HG02943 (cell line): Measurements from ENCODE around the gene LRMDA.
"Not testable (repeated sequence)": the region's sequence is repeated elsewhere in the genome, so short reads cannot be mapped to it uniquely, and the experiment has no call there.

Experiments
- ATAC-seq: cut with Tn5 transposase; IDR thresholded peaks from one replicate; pipeline ENCODE4 v1.9.1; 2021; ENCODE audit warnings: mild to moderate bottlenecking, low read depth, moderate library complexity; ENCODE audit not compliant: unreplicated experiment

Gene LRMDA

DNA sequence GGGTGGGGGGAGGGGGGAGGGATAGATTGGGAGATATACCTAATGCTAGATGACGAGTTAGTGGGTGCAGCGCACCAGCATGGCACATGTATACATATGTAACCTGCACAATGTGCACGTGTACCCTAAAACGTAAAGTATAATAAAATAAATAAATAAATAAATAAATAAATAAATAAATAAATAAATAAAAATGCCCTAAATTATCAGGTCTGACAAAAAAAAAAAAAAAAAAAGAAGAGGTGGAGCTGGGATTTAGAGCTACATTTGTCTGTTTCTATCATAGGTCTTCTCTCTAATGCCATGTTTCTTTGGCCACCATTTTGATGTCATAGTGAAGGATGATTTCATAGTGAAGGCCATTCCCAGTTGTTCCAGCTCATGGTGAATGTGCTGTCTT is 1095.4 kb downstream of the LRMDA start:
- not testable (repeated sequence) for ATAC-seq

DNA sequence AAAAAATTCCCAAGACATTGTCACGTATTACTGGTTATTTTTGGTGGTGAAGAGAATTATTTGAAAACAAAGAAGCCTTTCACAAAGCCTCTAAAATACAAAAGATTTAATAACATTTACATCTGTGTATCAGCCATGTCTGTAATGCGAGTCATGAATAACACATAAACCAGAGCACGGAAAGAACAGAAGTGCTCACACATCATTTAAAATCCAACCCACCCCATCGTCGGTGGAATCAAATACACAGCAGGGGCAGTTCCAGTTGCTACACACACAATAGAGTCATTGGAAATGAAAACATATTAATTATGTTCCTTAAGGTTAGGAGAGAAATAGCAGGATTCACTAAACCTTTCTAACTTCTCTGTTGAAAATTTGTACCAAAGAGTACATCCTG is 1108.9 kb downstream of the LRMDA start:
- ATAC-seq = no peak

DNA sequence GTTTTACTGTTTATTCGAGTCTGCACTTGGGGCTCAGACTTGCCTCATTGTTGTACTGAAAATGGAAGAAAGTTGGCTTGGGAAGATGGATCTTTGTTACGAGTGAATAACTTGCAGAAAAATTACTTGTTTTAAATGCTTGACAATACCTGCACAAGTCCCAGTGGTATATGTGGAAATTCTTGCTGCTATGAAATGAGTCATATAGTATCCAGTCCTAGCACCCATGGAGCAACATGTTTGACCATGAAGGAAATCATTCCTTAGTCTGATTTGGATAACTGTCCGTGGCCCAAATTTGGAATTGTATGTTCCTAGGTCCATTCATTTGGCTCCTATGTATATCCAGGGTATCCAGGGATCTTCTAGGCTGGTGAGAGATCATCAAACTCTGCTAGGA is 1109.4 kb downstream of the LRMDA start:
- ATAC-seq = no peak

DNA sequence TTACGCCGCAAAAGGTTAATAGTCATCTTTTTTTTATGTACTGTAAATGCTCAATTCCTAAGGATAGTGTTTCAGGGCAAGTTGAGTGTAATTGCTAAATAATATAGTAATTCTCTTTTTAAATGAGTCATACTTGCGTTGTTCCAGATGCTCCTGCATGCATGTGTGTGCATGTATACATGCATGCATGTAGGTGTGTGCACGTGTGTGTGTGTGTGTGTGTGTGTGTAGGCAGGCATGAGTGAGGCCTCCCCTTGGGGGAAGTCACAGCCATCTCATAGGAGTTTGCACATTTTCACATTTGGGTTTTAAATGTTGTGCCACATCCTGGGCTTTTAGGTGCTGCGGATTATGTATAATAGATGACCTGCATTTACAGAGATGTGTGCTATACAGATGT is 1110.4 kb downstream of the LRMDA start:
- ATAC-seq = no peak

DNA sequence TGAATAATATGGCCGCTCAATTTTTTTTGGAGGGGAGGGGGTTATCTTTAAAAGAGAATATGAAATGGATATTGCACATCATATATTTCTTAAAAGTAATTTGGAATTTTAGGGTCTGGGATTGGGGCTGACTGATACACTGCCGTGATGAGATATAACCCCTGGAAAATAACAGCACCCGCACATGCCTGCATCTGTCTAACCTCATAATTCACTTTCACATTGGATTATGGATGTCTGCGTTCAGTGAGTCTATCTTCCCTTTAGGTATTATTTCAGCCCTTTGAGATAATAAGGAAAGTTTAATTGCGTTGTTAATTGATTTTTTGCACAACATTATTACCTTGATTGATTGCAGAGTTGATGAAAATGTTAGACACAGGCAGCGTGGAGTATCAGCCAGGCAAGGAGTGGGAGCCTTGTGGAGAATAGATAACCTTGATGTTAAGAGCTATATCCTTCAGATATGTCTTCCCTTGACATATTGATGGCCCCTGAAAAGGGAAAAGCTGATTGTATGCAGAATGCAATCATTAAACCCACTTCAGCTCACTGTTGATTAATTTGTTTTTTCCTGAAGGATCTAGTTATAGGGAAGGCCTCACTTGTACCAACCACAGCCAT is 1111.0 kb downstream of the LRMDA start:
- ATAC-seq = no peak

DNA sequence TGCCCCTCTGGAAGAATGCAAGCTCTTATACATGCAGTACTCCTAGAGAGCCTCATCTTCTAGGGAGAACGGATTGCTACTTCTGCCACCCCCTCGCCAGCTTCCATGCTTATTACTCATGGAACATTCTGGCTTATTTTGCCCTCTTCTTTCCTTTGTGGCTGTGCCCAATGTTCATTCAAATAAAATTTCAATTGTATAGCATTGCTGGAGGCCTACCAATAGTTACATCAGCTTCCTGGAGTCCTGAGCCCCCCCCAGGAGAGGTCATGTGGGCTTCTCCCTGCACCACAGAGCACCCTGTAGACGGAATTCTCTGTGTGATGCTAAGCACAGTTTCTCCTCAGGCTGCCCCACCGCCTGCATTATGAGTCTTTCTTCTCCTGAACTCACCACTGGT is 1112.2 kb downstream of the LRMDA start:
- no peak for ATAC-seq

DNA sequence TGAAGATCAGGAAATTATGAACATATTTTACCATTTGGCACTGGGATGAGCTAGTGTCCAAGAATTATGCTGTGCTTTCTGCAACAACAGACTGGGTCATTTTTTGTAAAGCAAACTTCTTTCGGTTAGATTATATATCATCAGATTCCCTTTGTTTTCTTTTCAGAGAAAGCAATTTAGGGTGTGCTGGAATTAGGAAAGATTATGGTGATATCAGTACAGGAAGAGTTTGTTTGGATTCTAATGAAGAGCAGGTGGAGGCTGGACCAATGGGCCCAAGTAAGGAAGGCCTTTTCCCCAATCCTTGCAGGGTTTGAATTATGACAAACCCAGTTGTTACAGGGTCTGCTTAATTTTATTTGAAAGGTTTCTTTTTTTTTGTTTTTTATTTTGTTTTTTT is 1113.4 kb downstream of the LRMDA start:
- ATAC-seq = no peak

DNA sequence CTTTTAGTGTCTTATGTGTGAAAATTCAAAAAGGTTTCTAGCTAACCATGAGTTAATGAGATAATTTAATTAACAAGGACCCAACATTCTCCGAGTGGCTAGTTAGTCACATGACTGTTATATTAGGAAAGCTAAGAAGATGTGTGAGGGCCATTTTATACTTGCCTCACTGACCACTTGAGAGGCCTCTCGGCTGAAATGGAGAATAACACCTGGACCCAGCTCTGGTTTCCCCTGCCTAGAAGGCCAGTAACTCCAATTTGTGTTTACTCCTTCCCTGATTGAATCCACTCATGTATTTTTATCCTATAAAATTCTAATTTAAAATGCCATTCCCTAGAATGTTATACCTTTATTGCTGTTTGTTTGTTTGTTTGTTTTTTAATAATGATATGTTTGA is 1115.0 kb downstream of the LRMDA start:
- ATAC-seq = no peak

DNA sequence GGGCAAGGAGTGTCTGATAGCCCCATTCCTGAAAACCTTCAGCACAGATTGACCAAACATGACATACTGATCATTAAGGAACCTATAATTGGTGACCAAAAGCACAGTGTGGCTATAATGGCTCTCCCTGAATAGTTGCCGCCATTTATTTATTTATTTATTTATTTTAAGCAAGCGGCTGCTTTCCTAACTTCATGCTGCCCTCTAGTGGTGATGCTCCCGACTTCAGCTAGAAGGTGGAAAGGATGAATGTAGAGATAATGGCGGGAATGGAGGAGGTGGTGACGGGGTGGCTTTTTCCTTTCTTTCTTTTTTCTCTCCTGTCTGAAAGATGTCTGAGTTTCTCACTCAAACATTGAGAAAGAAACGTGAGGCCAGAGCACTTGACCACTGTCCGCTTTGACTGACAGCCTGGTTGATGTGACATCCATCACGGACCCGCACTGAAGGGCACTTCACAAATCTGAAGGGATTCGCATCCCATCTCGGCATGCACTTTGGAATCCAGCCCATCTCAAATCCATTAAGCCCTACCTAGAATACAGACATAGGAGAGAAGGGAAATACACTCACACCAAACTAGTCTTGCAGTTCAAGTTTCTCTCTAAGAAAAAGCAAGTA is 1116.0 kb downstream of the LRMDA start:
- ATAC-seq = peak; percentile 63

DNA sequence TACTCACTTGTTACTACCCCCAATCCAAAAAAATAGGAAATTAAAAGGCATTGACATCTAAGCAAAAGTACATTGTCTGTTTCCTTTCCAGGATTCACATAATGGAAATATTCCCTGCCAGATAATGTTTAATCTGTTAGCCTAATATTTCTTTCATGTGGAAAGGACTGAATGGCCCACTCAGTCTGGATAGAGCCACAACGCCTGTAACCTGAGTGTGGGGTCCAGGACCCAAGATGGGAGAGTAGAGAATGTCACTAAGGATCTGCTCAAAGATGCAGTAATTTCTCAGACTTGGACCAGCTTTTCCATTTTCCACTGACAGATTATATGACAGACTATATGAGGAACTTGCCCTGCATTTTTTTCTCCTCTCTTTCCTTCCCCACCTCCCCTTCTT is 1117.3 kb downstream of the LRMDA start:
- no peak for ATAC-seq

DNA sequence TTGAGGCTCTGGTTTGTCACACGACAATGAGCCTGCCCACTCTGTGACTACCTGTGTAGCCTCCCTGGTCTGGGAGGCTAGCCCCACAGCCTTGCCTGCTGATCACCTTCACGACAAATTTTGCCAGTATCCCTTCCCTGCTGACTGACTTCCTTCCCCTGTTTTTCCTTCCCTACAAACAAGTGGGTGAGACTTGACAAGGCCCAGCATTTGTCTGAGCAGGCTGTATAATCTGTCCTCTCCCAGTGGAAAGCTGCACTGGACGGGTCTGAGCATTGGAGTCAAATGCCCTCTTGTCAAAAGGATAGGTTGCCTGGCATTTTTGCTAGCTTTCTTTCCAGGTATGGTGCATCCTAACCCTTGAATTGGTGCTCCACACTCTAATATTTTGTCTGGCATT is 1117.7 kb downstream of the LRMDA start:
- ATAC-seq = no peak

DNA sequence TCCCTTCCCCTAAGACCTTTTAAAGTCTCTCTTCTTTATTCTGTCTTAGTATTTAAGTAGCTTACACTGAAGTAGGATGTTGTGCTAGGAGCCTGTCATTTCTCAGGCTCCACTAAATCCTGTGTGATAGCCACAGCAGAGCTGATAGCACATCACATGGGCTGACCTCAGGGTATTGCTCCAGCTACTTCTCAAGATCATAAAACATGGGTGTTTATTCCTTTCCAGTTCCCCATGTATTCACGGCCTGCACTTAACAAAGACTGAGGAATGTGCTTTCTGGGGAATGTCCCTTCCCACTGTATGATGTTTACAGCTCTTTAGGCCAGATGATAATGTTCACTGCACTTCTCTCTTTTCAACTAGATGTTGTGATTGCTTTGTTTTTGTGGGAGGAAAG is 1119.4 kb downstream of the LRMDA start:
- ATAC-seq = no peak

DNA sequence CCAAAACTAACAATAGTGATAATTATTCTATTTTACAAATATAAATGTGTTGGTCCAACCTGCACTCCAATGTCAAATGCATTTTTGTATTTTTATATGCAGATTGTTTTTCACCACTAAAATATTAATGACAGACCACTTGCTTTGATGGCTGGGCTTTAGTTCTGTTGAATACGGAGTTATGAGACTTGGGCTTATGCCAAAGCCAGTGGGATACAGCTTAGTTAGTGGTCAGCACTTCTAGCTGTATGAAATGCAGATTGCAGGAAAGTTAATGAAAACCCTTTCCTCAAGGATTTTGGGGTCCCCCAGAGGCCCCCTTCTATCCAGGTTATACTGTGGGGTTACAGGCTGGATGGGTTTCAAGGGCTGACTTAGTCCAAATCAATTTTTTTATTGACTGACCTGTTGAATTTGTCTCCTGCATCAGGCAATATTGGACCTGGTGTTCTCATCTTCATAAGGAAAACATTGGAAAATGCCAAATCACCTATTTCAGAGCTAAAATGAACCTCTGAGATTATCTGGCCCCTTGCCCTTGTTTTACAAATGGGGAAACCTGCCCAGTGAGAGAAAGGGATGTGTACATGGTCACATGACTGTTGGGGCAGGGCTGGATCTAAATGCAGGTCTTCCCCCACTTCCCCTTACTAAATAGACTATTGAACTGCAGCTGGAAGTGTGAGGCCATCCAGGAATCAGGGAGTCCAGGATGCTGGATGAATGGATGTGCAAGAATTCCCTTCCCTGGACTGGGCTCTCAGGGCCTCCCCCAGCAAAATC is 1120.9 kb downstream of the LRMDA start:
- no peak for ATAC-seq

DNA sequence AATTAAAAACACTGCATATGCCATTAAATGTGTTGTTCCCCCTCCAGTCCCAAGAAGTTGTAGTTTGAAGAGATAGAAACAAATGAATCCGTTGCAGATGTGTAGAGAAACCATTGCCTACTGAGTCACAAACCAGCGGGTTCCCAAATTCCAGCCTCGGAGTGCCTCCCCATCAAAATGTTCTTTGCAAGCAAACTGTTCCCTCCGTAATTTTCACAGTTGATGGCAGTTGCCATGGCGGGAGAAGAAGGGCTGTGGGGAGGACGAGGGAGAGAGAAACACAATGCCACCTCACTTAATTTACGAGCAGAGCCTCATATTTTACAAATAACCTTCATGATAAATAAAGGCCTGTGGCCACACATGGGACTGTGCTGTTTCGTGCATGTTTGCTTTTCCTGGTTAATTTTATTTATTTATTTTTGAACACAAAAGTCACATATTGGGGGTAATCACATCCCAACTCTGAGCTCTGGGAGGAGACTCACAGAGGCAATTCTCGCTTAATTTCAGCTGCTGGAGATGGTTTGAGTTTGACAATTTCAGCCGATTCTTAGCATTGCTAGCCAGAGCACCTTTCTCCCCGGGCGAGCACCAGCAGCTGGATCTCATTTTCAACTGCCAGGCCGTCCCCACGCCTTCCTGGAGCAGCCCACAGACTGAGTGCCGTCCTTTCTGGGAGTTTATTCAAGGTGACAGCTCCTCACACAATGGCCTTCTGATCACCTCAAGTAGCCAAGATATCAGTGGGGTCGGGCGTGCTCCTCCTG is 1122.0 kb downstream of the LRMDA start:
- no peak for ATAC-seq

DNA sequence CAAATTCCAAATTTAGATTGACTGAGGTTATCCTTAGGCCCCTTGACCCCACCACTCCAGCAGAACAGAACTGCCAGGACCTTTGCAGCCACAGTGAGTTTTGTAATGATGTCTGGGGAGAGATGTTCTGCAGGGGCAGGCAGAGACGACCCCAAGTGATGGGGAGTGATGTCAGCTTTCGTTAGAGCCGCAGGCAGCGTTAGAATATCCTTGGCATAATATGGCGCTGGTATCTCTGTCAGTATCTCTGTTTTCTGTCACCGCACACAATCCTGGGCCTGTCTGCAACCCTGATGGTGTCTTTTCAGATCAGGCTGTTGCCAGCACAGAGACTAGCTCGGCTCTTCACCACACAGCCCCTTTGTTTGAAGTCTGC is 1122.6 kb downstream of the LRMDA start:
- no peak for ATAC-seq

DNA sequence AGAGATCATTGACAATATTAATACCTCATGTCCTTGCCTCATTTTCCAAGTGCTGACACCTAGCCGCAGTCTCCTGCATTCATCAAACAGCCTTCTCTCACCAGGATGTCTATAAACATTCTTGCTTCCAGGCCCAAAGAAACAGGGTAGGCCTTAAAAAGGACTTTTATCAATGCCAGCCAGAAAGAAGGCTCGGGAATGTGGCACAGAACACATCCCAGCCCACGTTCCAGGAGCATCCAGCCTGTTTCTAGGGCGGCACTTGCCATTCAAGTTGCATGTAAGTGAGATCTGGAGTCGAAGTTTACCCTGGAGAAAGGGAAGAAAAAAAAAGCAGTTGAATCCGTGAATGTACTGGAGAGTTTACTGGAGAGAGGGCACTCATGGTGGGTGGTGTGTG is 1123.1 kb downstream of the LRMDA start:
- ATAC-seq = no peak

DNA sequence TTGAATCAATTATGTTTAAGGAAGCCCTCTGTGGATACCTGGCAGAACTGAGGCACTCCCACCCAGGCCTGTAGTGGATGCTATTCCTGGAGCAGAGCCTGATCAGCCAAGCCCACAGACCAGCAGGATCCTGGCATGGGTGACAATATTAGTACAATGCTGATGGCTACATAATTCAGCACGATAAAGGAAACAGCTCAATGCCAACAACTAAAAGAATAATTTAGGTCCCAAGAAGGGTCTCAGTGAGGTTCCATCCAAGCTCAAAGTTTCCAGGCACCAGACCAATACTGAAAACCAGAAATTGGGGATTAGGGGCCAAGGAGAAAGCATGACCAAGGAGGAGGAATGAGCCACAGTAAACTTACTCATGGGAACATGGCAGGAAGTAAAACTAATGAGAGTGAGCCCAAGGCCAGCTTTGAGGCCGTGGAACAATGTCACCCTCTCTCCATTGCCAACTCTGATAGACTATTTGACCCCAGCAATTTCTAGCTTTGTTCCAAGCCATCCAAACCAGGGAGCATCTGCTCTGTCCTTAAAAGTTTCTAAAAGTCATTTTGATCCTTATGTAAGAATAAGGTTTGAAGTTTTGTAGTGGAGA is 1123.7 kb downstream of the LRMDA start:
- ATAC-seq = no peak

DNA sequence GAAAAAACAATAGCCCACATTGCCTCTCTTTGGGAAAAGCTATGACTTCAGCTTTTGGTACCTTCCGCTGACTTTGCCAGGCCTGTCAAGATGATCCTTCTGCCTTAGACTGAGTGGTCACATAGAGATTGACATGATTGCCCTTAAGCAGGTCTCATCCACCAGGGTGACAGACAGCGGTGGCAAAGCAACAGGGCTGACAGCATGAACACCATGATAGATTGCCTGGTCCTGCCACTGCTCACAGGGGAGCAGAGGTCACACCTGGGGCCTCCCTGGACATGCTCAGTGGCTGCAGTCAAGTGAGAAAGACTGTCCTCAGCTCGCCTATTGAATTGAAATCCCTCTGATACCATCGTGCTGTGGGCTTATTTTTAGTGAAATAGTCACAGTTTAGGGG is 1125.9 kb downstream of the LRMDA start:
- no peak for ATAC-seq

DNA sequence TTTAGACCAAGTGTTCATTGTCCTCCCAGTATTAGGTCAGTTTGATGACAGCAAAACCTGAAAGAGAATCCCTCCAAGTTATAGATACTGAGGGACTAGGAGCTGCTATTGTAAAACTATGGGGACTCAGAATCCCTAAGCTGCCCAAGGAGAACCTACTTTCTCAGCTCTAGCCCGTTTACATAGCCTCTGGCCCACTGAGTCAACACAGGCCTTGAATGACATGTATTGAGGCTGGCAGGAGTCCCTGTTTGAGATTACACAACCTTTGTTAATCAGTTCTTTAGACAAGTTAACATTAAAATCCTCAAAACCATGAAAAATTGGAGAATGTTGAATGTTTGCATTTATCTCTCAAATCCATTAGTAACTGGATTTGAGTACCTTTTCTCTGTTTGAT is 1127.2 kb downstream of the LRMDA start:
- ATAC-seq = no peak

DNA sequence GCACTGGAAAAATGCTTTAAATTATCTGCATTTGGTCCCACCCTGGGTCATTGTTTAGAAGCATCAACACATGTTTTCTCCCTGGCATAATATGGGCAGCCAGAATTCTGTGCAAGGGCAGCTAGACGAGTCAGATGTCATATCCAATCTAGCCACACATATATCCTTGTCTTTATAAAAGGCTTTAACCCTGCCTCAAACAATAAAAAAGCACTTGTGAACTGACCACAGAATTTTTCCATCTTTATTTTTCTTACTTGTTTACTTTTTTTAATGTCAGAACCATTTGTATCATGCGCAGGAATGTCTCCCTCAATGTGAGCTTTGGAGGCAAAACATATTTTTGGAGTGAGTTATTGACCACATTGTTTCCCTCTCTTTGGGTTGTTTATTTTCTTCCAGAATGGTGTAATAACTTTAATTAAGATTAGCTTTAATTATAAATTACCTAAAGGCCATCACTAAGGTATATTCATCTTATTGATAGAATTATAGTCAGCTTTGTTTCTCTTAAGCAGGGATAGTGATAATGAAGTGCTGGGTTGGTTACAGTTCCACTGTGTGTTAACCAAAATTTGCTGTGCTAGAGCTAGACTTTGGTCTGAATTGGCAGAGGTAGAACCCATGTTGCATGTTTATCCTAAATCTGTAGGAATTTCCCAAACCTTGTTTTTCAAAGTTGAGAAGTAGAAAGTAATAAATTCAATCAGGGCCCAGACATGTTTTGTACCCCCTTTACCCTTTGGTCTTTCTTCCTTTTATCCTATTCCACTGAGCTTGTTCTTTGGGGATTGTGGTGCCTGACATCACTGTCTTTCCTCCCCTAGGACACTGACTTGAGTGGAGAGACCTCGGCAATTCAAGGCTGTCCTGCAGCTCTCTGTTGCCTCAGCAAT is 1127.8 kb downstream of the LRMDA start:
- no peak for ATAC-seq
